Keratinocyte (primary cell): ENCODE measurements around the gene RAP1GAP2.

ENCODE experiments used
- EZH2 ChIP-seq: IDR thresholded peaks from one replicate; pipeline ENCODE4 v1.6.1; 2012; ENCODE audit warnings: inconsistent platforms, mild to moderate bottlenecking, low read length, moderate library complexity
- TF ChIP-seq, protein P1 (sequence below), 3 experiments: IDR thresholded peaks in 1 of 3; conservative IDR thresholded peaks in 1 of 3; optimal IDR thresholded peaks in 1 of 3; 2 replicates in 2 of 3; 3 replicates in 1 of 3; pipeline versions ENCODE3 to v1.5.1; 2011; ENCODE audit warnings: low read length in 3 of 3, mild to moderate bottlenecking in 3 of 3, moderate library complexity in 2 of 3, control low read depth in 1 of 3, inconsistent platforms in 1 of 3; ENCODE audit not compliant: insufficient read depth in 2 of 3; ENCODE audit errors: extremely low read depth in 1 of 3

GRCh38 chr17:2967515-2967914, 171.3 kb downstream of the RAP1GAP2 start:
- TF ChIP-seq, protein P1, sequence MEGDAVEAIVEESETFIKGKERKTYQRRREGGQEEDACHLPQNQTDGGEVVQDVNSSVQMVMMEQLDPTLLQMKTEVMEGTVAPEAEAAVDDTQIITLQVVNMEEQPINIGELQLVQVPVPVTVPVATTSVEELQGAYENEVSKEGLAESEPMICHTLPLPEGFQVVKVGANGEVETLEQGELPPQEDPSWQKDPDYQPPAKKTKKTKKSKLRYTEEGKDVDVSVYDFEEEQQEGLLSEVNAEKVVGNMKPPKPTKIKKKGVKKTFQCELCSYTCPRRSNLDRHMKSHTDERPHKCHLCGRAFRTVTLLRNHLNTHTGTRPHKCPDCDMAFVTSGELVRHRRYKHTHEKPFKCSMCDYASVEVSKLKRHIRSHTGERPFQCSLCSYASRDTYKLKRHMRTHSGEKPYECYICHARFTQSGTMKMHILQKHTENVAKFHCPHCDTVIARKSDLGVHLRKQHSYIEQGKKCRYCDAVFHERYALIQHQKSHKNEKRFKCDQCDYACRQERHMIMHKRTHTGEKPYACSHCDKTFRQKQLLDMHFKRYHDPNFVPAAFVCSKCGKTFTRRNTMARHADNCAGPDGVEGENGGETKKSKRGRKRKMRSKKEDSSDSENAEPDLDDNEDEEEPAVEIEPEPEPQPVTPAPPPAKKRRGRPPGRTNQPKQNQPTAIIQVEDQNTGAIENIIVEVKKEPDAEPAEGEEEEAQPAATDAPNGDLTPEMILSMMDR (optimal IDR thresholded peaks at IDR 0.05 in 1 of 3, IDR thresholded peaks at IDR 0.05 in 1 of 3, conservative IDR thresholded peaks at IDR 0.05 in 1 of 3; ENCODE audit: extremely low read depth in 1 of 3, insufficient read depth in 2 of 3, low read length in 3 of 3): no peak
- no peak for TF ChIP-seq EZH2
